Brain microvascular endothelial cell (primary cell): ENCODE measurements around the gene LINC00237.

Source experiments
- DNase-seq: peaks from one replicate; pipeline ENCODE4 v3.0.0-alpha.2; 2020
- H3K27ac ChIP-seq: fragments of 250-450 bp; sonication (Bioruptor Pico); 2 replicates; pipeline ENCODE4 v1.5.1; 2020; ENCODE audit warnings: mild to moderate bottlenecking, moderate library complexity
- H3K27me3 ChIP-seq: fragments of 250-450 bp; sonication (Bioruptor Pico); replicated peaks from 2 replicates; pipeline ENCODE4 v1.5.1; 2020; ENCODE audit warnings: mild to moderate bottlenecking
- H3K36me3 ChIP-seq: fragments of 250-450 bp; sonication (Bioruptor Pico); replicated peaks from 2 replicates; pipeline ENCODE4 v1.5.1; 2020; ENCODE audit warnings: mild to moderate bottlenecking
- H3K4me3 ChIP-seq: 2 replicates; pipeline ENCODE4 v1.5.1; 2011; ENCODE audit warnings: low read depth, mild to moderate bottlenecking, control low read depth, low read length, moderate library complexity
- in situ Hi-C: cut with HindIII; loops from 2 replicates; pipeline ENCODE4 v1.10.0; 2017; ENCODE audit warnings: low sequenced_read_pairs, low pct_ligation_motif_present
- TF ChIP-seq, protein P1 (sequence below): IDR thresholded peaks from 2 replicates; pipeline ENCODE4 v1.5.1; 2011; ENCODE audit warnings: low read depth, mild to moderate bottlenecking, moderate library complexity, low read length, control low read depth, inconsistent platforms; ENCODE audit errors: missing control alignments

The LINC00237 gene

DNA sequence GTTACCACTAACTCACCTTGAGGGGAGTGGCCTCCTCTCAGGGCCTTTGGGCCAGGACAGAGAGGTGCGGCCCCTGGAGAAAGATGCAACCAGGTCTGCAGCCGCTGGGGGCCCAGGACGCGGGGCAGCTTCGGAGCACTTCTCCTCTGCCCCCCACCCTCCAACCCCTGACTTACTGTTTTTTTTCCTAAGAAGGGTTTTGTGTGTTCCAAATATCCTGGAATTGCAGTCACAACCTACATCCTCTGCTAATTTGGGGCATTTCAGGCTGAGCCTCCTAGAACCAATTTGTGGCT is 1.7 kb downstream of the LINC00237 start:
- TF ChIP-seq, protein P1, sequence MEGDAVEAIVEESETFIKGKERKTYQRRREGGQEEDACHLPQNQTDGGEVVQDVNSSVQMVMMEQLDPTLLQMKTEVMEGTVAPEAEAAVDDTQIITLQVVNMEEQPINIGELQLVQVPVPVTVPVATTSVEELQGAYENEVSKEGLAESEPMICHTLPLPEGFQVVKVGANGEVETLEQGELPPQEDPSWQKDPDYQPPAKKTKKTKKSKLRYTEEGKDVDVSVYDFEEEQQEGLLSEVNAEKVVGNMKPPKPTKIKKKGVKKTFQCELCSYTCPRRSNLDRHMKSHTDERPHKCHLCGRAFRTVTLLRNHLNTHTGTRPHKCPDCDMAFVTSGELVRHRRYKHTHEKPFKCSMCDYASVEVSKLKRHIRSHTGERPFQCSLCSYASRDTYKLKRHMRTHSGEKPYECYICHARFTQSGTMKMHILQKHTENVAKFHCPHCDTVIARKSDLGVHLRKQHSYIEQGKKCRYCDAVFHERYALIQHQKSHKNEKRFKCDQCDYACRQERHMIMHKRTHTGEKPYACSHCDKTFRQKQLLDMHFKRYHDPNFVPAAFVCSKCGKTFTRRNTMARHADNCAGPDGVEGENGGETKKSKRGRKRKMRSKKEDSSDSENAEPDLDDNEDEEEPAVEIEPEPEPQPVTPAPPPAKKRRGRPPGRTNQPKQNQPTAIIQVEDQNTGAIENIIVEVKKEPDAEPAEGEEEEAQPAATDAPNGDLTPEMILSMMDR = no peak
- in situ Hi-C loops = no loop called here
- Histone ChIP-seq H3K4me3 (no peak overlapping the region), H3K27me3 (peaks cover 81% of the 10 kb centered on the region), H3K27ac (no peak overlapping the region), H3K36me3 (no peaks in the 10 kb centered on the region)
- DNase-seq = no peak

DNA sequence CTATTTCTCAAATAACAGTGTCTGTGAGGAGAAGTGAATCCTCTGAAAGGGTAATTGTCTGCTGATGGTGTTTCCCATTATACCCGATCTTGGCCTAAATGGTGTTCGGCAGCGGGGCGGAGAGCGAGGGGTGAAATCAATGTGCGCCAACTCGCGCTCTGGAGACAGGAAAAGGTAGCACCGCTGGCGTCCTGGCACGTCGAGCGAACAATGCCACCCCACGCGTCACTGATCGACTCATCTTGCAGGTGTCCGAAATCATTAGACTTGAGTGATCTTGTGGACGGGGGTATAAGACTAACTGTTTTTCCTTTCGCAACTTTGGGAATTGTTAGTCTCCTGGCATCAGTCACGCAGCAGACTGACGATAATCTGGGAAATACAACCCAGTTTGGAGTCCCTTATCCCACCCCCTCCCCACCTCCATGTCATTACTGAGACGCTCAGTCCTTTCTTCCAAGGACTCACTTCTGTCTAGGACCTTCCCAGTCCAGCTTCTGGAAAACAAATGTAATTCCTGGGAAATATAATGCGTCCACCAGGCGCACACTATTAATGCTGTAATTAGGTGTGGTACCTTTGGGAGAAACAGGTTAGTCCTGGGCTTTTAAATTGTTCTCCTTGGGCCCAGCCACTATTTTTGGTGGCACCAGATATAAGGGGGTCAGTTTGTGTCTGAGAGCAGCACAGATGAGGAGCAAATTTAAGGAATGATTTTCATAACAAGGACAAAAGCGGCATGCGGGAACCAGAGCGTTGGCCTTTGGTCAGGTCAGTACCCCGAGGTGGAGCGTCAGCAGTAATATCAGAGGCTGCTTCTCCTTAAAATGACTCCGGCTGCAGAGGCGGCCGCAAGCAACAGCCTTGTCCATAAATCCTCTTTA is 2.3 kb downstream of the LINC00237 start:
- Histone ChIP-seq H3K4me3 (no peak overlapping the region), H3K27me3 (peaks cover 87% of the 10 kb centered on the region), H3K36me3 (no peaks in the 10 kb centered on the region), H3K27ac (no peak overlapping the region)
- no peak for DNase-seq
- in situ Hi-C loops = no loop called here
- TF ChIP-seq, protein P1 = no peak

- Histone ChIP-seq H3K4me3 (no peak overlapping the region), H3K27me3 (peaks cover 97% of the 10 kb centered on the region), H3K36me3 (no peaks in the 10 kb centered on the region), H3K27ac (no peak overlapping the region)
- in situ Hi-C loops = no loop called here
- TF ChIP-seq, protein P1 = no peak
- DNase-seq = no peak
Measured at GRCh38 chr20:21102603-21103311, 3.4 kb downstream of the LINC00237 start.

- no peak for DNase-seq
- H3K4me3 ChIP-seq = no peak overlapping the region
- in situ Hi-C loops = no loop called here
- no peak overlapping the region for H3K27ac ChIP-seq
- TF ChIP-seq, protein P1 = no peak
- H3K27me3 ChIP-seq = peaks cover 93% of the 10 kb centered on the region
- H3K36me3 ChIP-seq = no peaks in the 10 kb centered on the region
Measured at GRCh38 chr20:21101932-21102575, 4.1 kb downstream of the LINC00237 start.

DNA sequence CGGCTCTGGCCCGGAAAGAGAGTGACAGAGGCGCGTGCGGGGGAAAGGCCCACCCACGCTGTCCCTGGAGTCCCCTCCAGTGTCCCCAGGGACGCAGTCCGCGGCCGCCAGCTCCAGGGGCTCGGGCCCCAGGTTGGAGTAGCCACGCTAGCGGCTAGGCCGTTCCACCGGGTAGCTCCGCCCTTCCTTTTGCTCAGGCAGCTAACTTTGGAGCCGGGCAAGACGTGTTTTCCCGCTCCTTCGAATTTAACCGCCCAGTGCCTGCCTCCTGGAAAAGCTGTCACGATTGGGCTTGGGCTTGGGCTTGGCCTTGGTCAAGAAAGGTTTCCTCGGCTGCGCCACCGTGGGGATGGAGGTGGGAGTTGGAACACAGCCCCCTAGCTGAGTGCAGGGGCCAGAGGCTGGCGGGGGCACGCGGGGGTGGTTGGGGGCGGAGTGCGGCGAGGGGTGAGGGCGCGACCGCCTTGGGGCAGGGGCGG is 4.7 kb downstream of the LINC00237 start:
- no peak for DNase-seq
- Histone ChIP-seq H3K27me3 (peaks cover 87% of the 10 kb centered on the region), H3K4me3 (no peak overlapping the region), H3K27ac (no peak overlapping the region), H3K36me3 (no peaks in the 10 kb centered on the region)
- TF ChIP-seq, protein P1 = no peak
- in situ Hi-C loops = no loop called here
